Activated T-helper 1 cell treated with anti-CD3 and anti-CD28 coated beads, Interleukin-12 subunit alpha, Interleukin-12 subunit beta, Interleukin-2, Interleukin-4 antibody, amounts not matched to agents 30 ng/mL and 10 ng/mL and 1 ng/mL, durations not matched to agents 14 hours and 24 hours and 36 hours (primary cell): ENCODE data around the gene SMYD3. TPM values are rescaled to one million over a fixed set of nuclear protein-coding genes. Genes with fewer than 3 reads are reported as not detected.

Source experiments
- DNase-seq: peaks from one replicate; pipeline ENCODE4 v3.0.0; 2021; ENCODE audit warnings: low spot score
- H3K27ac Mint-ChIP-seq: one replicate; pipeline ENCODE4 v1.8.0; 2021; ENCODE audit warnings: mild to moderate bottlenecking, mixed read lengths
- H3K27me3 Mint-ChIP-seq: one replicate; pipeline ENCODE4 v1.8.0; 2022; ENCODE audit warnings: mild to moderate bottlenecking, moderate library complexity, mixed read lengths; ENCODE audit not compliant: insufficient read depth
- H3K36me3 Mint-ChIP-seq: one replicate; pipeline ENCODE4 v1.8.0; 2021; ENCODE audit warnings: low read depth, mixed read lengths
- H3K4me1 Mint-ChIP-seq: one replicate; pipeline ENCODE4 v1.8.0; 2021; ENCODE audit warnings: low read depth, mixed read lengths
- H3K4me3 Mint-ChIP-seq: one replicate; pipeline ENCODE4 v1.8.0; 2021; ENCODE audit warnings: mild to moderate bottlenecking, moderate library complexity, mixed read lengths
- H3K9me3 Mint-ChIP-seq: one replicate; pipeline ENCODE4 v1.8.0; 2021; ENCODE audit warnings: mixed read lengths
- intact Hi-C: fragments of 100-400 bp; cut with micrococcal nuclease; formaldehyde crosslinking; loops from one replicate; pipeline ENCODE4 v1.15.1; 2024
- total RNA-seq: library from RNA; stranded (reverse); gene quantifications from 2 replicates; pipeline ENCODE4 v1.2.3, GENCODE V29; 2022

SMYD3 gene
- total RNA-seq, 1 donor from 2014 or later: 21.7 TPM

GRCh38 chr1:246245541-246245940 lies 261.5 kb downstream of the SMYD3 start:
- H3K4me3 Mint-ChIP-seq: no peak overlapping the region
- no peak for DNase-seq
- H3K27ac Mint-ChIP-seq: no peak overlapping the region
- intact Hi-C loops: no loop called here
- H3K9me3 Mint-ChIP-seq: peaks cover 8% of the 10 kb centered on the region
- H3K27me3 Mint-ChIP-seq: no peaks in the 10 kb centered on the region
- no peaks in the 10 kb centered on the region for H3K36me3 Mint-ChIP-seq
- H3K4me1 Mint-ChIP-seq: no peaks in the 10 kb centered on the region

- intact Hi-C loops: no loop called here
- no peaks in the 10 kb centered on the region for H3K27me3 Mint-ChIP-seq
- H3K27ac Mint-ChIP-seq: no peak overlapping the region
- DNase-seq: no peak
- H3K9me3 Mint-ChIP-seq: no peaks in the 10 kb centered on the region
- H3K4me3 Mint-ChIP-seq: no peak overlapping the region
- no peaks in the 10 kb centered on the region for H3K4me1 Mint-ChIP-seq
- H3K36me3 Mint-ChIP-seq: no peaks in the 10 kb centered on the region
Measured at GRCh38 chr1:246232126-246232525, 275.0 kb downstream of the SMYD3 start.

- intact Hi-C loops: no loop called here
- Mint-ChIP-seq H3K9me3 (no peaks in the 10 kb centered on the region), H3K36me3 (no peaks in the 10 kb centered on the region), H3K27ac (no peak overlapping the region), H3K4me1 (no peaks in the 10 kb centered on the region), H3K27me3 (no peaks in the 10 kb centered on the region), H3K4me3 (no peak overlapping the region)
- DNase-seq: no peak
Measured at GRCh38 chr1:246226041-246226440, 281.0 kb downstream of the SMYD3 start.

- Mint-ChIP-seq H3K27ac (no peak overlapping the region), H3K4me1 (no peaks in the 10 kb centered on the region), H3K4me3 (no peak overlapping the region), H3K27me3 (no peaks in the 10 kb centered on the region), H3K36me3 (no peaks in the 10 kb centered on the region), H3K9me3 (no peaks in the 10 kb centered on the region)
- intact Hi-C loops: no loop called here
- DNase-seq: no peak
Measured at GRCh38 chr1:246221485-246222255, 285.4 kb downstream of the SMYD3 start.

GRCh38 chr1:246220495-246221065 lies 286.5 kb downstream of the SMYD3 start:
- Mint-ChIP-seq H3K4me3 (no peak overlapping the region), H3K36me3 (no peaks in the 10 kb centered on the region), H3K9me3 (no peaks in the 10 kb centered on the region), H3K27ac (no peak overlapping the region), H3K27me3 (no peaks in the 10 kb centered on the region), H3K4me1 (no peaks in the 10 kb centered on the region)
- DNase-seq: no peak
- intact Hi-C loops: no loop called here

- no peaks in the 10 kb centered on the region for H3K27me3 Mint-ChIP-seq
- H3K4me1 Mint-ChIP-seq: no peaks in the 10 kb centered on the region
- no peak overlapping the region for H3K4me3 Mint-ChIP-seq
- H3K36me3 Mint-ChIP-seq: no peaks in the 10 kb centered on the region
- H3K9me3 Mint-ChIP-seq: no peaks in the 10 kb centered on the region
- intact Hi-C loops: no loop called here
- no peak for DNase-seq
- H3K27ac Mint-ChIP-seq: no peak overlapping the region
Measured at GRCh38 chr1:246219508-246220030, 287.5 kb downstream of the SMYD3 start.

GRCh38 chr1:246218686-246219085 lies 288.4 kb downstream of the SMYD3 start:
- no peaks in the 10 kb centered on the region for H3K4me1 Mint-ChIP-seq
- no peaks in the 10 kb centered on the region for H3K27me3 Mint-ChIP-seq
- H3K4me3 Mint-ChIP-seq: no peak overlapping the region
- no peak overlapping the region for H3K27ac Mint-ChIP-seq
- intact Hi-C loops: no loop called here
- H3K9me3 Mint-ChIP-seq: no peaks in the 10 kb centered on the region
- no peaks in the 10 kb centered on the region for H3K36me3 Mint-ChIP-seq
- no peak for DNase-seq

- no peak for DNase-seq
- H3K27ac Mint-ChIP-seq: no peak overlapping the region
- H3K4me1 Mint-ChIP-seq: no peaks in the 10 kb centered on the region
Measured at GRCh38 chr1:246216906-246217305, 290.2 kb downstream of the SMYD3 start.

GRCh38 chr1:246215510-246215903 lies 291.6 kb downstream of the SMYD3 start:
- H3K27ac Mint-ChIP-seq: no peak overlapping the region
- no peak overlapping the region for H3K4me3 Mint-ChIP-seq
- H3K9me3 Mint-ChIP-seq: no peaks in the 10 kb centered on the region
- intact Hi-C loops: no loop called here
- H3K27me3 Mint-ChIP-seq: no peaks in the 10 kb centered on the region
- DNase-seq: no peak
- H3K36me3 Mint-ChIP-seq: no peaks in the 10 kb centered on the region
- no peaks in the 10 kb centered on the region for H3K4me1 Mint-ChIP-seq

More at GRCh38 chr1:246216906-246217305, 290.2 kb downstream of the SMYD3 start:
- intact Hi-C loops: no loop called here
- Mint-ChIP-seq H3K4me3 (no peak overlapping the region), H3K36me3 (no peaks in the 10 kb centered on the region), H3K9me3 (no peaks in the 10 kb centered on the region), H3K27me3 (no peaks in the 10 kb centered on the region)

GRCh38 chr1:246214708-246215509 lies 292.2 kb downstream of the SMYD3 start:
- H3K4me3 Mint-ChIP-seq: no peak overlapping the region
- DNase-seq: no peak
- no peak overlapping the region for H3K27ac Mint-ChIP-seq
- H3K9me3 Mint-ChIP-seq: no peaks in the 10 kb centered on the region
- H3K36me3 Mint-ChIP-seq: no peaks in the 10 kb centered on the region
- no peaks in the 10 kb centered on the region for H3K4me1 Mint-ChIP-seq
- intact Hi-C loops: no loop called here
- no peaks in the 10 kb centered on the region for H3K27me3 Mint-ChIP-seq

GRCh38 chr1:246213947-246214346 lies 293.1 kb downstream of the SMYD3 start:
- Mint-ChIP-seq H3K4me3 (no peak overlapping the region), H3K36me3 (no peaks in the 10 kb centered on the region), H3K27ac (no peak overlapping the region), H3K27me3 (no peaks in the 10 kb centered on the region), H3K9me3 (no peaks in the 10 kb centered on the region), H3K4me1 (no peaks in the 10 kb centered on the region)
- intact Hi-C loops: loop anchor here (1.0 kb wide), 1 partner anchor 236 kb away; no protein-coding TSS in a partner anchor
- no peak for DNase-seq

- Mint-ChIP-seq H3K4me1 (no peaks in the 10 kb centered on the region), H3K27me3 (no peaks in the 10 kb centered on the region), H3K27ac (no peak overlapping the region), H3K4me3 (no peak overlapping the region), H3K9me3 (no peaks in the 10 kb centered on the region), H3K36me3 (no peaks in the 10 kb centered on the region)
- no peak for DNase-seq
- intact Hi-C loops: loop anchor here (1.0 kb wide), 1 partner anchor 237 kb away; no protein-coding TSS in a partner anchor
Measured at GRCh38 chr1:246213502-246213901, 293.6 kb downstream of the SMYD3 start.

GRCh38 chr1:246213036-246213435 lies 294.0 kb downstream of the SMYD3 start:
- Mint-ChIP-seq H3K4me1 (no peaks in the 10 kb centered on the region), H3K4me3 (no peak overlapping the region), H3K9me3 (no peaks in the 10 kb centered on the region), H3K27ac (no peak overlapping the region), H3K27me3 (no peaks in the 10 kb centered on the region), H3K36me3 (no peaks in the 10 kb centered on the region)
- no peak for DNase-seq
- intact Hi-C loops: loop anchor here (1.0 kb wide), 1 partner anchor 237 kb away; no protein-coding TSS in a partner anchor
